Osteocyte (in vitro differentiated cells): ENCODE data around the gene SEMA3F. TPM values are rescaled to one million over a fixed set of nuclear protein-coding genes. Genes with fewer than 3 reads are reported as not detected.

Experiments
- DNase-seq: peaks from one replicate; pipeline ENCODE4 v3.0.0; 2021; ENCODE audit warnings: mixed read lengths; ENCODE audit not compliant: unreplicated experiment; ENCODE audit errors: extremely low spot score
- H3K27ac Mint-ChIP-seq: one replicate; pipeline ENCODE4 v1.8.0; 2021; ENCODE audit warnings: mild to moderate bottlenecking, mixed read lengths; ENCODE audit not compliant: unreplicated experiment
- H3K27me3 Mint-ChIP-seq: one replicate; pipeline ENCODE4 v1.8.0; 2021; ENCODE audit warnings: mixed read lengths; ENCODE audit not compliant: unreplicated experiment
- H3K36me3 Mint-ChIP-seq: one replicate; pipeline ENCODE4 v1.8.0; 2021; ENCODE audit warnings: mixed read lengths; ENCODE audit not compliant: unreplicated experiment
- H3K4me1 Mint-ChIP-seq: one replicate; pipeline ENCODE4 v1.8.0; 2021; ENCODE audit warnings: mixed read lengths; ENCODE audit not compliant: unreplicated experiment
- H3K4me3 Mint-ChIP-seq: one replicate; pipeline ENCODE4 v1.8.0; 2021; ENCODE audit warnings: mild to moderate bottlenecking, moderate library complexity, mixed read lengths; ENCODE audit not compliant: unreplicated experiment
- H3K9me3 Mint-ChIP-seq: one replicate; pipeline ENCODE4 v1.8.0; 2021; ENCODE audit warnings: mixed read lengths; ENCODE audit not compliant: unreplicated experiment
- CTCF ChIP-seq: fragments of 200-600 bp; sonication (generic); IDR thresholded peaks from 2 replicates; pipeline ENCODE4 v1.5.0; 2021; ENCODE audit warnings: antibody characterized with exemption, mild to moderate bottlenecking, moderate library complexity
- total RNA-seq: library from RNA; stranded (reverse); gene quantifications from 2 replicates; pipeline ENCODE4 v1.2.1, GENCODE V29; 2021

SEMA3F gene
- total RNA-seq, 1 donor from 2014 or later: 11.8 TPM

- peaks cover 3% of the 10 kb centered on the region for H3K4me1 Mint-ChIP-seq
- H3K9me3 Mint-ChIP-seq: no peaks in the 10 kb centered on the region
- H3K27ac Mint-ChIP-seq: no peak overlapping the region
- H3K27me3 Mint-ChIP-seq: no peaks in the 10 kb centered on the region
- no peak for DNase-seq
- H3K36me3 Mint-ChIP-seq: no peaks in the 10 kb centered on the region
- H3K4me3 Mint-ChIP-seq: no peak overlapping the region
- no peak for TF ChIP-seq CTCF
These were observed 32.6 kb downstream of the SEMA3F start for GRCh38 chr3:50187750-50188149.

DNA sequence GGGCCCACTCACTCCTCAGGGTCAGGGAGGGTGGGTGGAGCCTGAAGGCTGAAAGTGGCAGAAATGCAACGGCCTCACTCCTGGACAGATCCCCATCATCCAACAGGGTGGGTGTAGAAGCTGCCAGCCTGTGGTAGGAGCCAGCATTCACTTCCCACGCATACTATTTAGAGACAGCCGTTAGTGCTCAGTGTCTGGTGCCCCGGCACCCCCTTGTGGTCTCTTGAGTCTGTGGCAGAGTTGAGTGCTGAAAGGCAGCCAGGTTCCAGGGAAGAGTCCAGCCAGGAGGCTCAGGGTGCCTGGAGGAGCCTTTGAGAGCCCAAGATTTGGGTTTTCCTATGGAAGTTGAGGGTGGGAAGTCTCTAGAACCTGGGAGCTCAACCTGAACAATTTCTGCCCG, 34.1 kb downstream of the SEMA3F start:
- Mint-ChIP-seq H3K4me1 (peaks cover 3% of the 10 kb centered on the region), H3K27me3 (no peaks in the 10 kb centered on the region), H3K9me3 (no peaks in the 10 kb centered on the region), H3K36me3 (no peaks in the 10 kb centered on the region), H3K27ac (no peak overlapping the region), H3K4me3 (no peak overlapping the region)
- TF ChIP-seq CTCF: peak; percentile 92
- DNase-seq: peak; percentile 93

DNA sequence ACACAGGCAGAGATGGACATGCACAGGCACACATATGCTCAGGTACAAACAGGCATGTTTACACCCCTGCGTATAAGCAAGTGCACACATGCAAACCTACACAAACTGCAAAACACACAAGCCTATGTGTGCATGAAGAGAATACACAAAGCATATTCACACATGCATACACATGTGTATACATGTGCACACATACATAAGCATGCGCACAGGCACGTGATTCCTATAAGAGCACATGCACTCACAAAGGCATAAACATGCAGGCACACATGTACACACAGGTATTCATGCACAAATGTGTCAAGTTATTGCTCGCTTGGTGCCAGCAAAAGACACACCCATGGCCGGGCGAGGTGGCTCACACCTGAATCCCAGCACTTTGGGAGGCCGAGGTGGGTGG, 34.9 kb downstream of the SEMA3F start:
- Mint-ChIP-seq H3K9me3 (no peaks in the 10 kb centered on the region), H3K36me3 (no peaks in the 10 kb centered on the region), H3K4me1 (peaks cover 3% of the 10 kb centered on the region), H3K27ac (no peak overlapping the region), H3K27me3 (no peaks in the 10 kb centered on the region), H3K4me3 (no peak overlapping the region)
- no peak for TF ChIP-seq CTCF
- no peak for DNase-seq

DNA sequence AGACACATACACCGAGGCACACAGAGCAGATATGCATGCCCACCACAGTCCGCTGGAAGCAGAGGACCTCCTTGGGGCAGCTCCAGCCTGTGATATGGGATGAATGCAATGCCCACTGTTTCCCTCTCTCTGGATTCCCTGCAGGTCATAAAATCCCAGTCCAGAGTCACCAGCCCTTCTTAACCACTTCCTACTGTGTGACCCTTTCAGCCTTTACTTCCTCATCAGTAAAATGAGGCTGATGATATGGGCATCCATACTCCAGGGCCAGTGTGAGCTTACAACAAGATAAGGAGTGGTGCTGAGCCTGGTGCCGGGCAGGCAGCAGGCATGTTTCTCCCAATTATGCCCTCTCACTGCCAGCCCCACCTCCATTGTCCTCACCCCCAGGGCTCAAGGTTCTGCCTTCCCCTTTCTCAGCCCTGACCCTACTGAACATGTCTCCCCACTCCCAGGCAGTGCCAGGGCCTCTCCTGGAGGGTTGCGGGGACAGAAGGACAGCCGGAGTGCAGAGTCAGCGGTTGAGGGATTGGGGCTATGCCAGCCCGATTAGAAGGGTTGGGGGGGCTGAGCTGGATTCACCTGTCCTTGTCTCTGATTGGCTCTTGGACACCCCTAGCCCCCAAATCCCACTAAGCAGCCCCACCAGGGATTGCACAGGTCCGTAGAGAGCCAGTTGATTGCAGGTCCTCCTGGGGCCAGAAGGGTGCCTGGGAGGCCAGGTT, 36.0 kb downstream of the SEMA3F start, which contains the start of gene GNAT1:
TSS of gene GNAT1 (plus strand) at position 675 of the 725 bp plus-strand sequence. CDS start 116 bp downstream, outside the sequence.
- peaks cover 3% of the 10 kb centered on the region for H3K4me1 Mint-ChIP-seq
- no peak within 1 kb of the TSS for H3K27ac Mint-ChIP-seq
- no peak within 1 kb of the TSS for H3K4me3 Mint-ChIP-seq
- no peak for DNase-seq
- no peaks in the 10 kb centered on the region for H3K27me3 Mint-ChIP-seq
- no peaks in the 10 kb centered on the region for H3K36me3 Mint-ChIP-seq
- TF ChIP-seq CTCF: no peak
- no peaks in the 10 kb centered on the region for H3K9me3 Mint-ChIP-seq

DNA sequence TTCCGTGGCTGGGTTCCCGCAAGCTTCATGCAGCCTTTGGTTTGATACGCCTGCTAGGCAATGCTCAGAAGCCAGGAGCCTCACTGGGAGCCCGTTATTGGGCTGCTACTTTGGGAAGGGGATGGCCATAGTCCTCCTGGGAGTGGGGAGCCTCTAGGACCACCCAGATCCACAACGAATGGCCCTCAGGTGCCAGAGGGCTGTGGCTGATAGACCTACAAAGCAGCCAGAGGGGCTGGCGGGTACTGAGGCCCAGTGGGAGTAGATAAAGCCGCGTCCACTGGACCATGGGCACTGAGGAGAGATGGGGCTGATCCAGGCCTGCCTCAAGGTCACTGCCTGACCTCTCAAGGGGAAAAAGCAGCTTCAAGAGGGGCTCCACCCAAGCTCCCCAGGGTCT, 37.0 kb downstream of the SEMA3F start:
- Mint-ChIP-seq H3K4me1 (peaks cover 3% of the 10 kb centered on the region), H3K4me3 (no peak overlapping the region), H3K36me3 (no peaks in the 10 kb centered on the region), H3K9me3 (no peaks in the 10 kb centered on the region), H3K27ac (no peak overlapping the region), H3K27me3 (peaks cover 7% of the 10 kb centered on the region)
- no peak for DNase-seq
- no peak for TF ChIP-seq CTCF
